ENCODE data around the gene RGS11.

The RGS11 gene

GRCh38 chr16:296276-296675 is 20.5 kb upstream of the RGS11 start:
- no peak for DNase-seq

GRCh38 chr16:293043-293775 is 17.5 kb upstream of the RGS11 start:
- DNase-seq, result no peak

GRCh38 chr16:291539-291938 is 15.8 kb upstream of the RGS11 start:
- no peak for DNase-seq

GRCh38 chr16:290681-291405 is 15.1 kb upstream of the RGS11 start:
- DNase-seq, result no peak

GRCh38 chr16:290015-290680 is 14.4 kb upstream of the RGS11 start:
- DNase-seq, result no peak

- DNase-seq, result no peak
These were observed 13.8 kb upstream of the RGS11 start for GRCh38 chr16:289395-289997.

GRCh38 chr16:287981-288920 is 12.5 kb upstream of the RGS11 start:
- no peak for DNase-seq

GRCh38 chr16:287298-287811 is 11.6 kb upstream of the RGS11 start:
- DNase-seq, result no peak

GRCh38 chr16:286491-287297 is 10.9 kb upstream of the RGS11 start:
- DNase-seq, result no peak

GRCh38 chr16:285146-286055 is 9.7 kb upstream of the RGS11 start:
- DNase-seq, result no peak

GRCh38 chr16:284204-285120 is 8.7 kb upstream of the RGS11 start:
- no peak for DNase-seq

GRCh38 chr16:283033-283805 is 7.5 kb upstream of the RGS11 start, which contains the start of gene PDIA2:
Gene PDIA2, plus strand, starts transcription at chr16:283164. Its CDS starts 6 bp downstream, at chr16:283170.
- DNase-seq, result no peak

- DNase-seq, result no peak
These were observed 6.7 kb upstream of the RGS11 start for GRCh38 chr16:282491-282890.

GRCh38 chr16:281660-282255 is 6.0 kb upstream of the RGS11 start:
- no peak for DNase-seq

GRCh38 chr16:280991-281659 is 5.4 kb upstream of the RGS11 start:
- DNase-seq, result no peak

GRCh38 chr16:280552-280951 is 4.8 kb upstream of the RGS11 start, which contains the start of gene ARHGDIG:
Gene ARHGDIG, plus strand, starts transcription at chr16:280591. Its CDS starts 90 bp downstream, at chr16:280681.
- no peak for DNase-seq

- DNase-seq, result no peak
These were observed 4.3 kb upstream of the RGS11 start for GRCh38 chr16:280005-280460.

Data from GOT3 (cell line).